T-helper 1 cell treated with Interleukin-12 subunit alpha and Interleukin-12 subunit beta and Interleukin-4 antibody, amounts not matched to agents 30 μg/mL and 1 μg/mL, for 36 hours (primary cell): ENCODE measurements around the gene DARS2.

ENCODE experiments used
- H3K27ac Mint-ChIP-seq: one replicate; pipeline ENCODE4 v1.8.0; 2021; ENCODE audit warnings: mild to moderate bottlenecking, mixed read lengths
- H3K27me3 Mint-ChIP-seq: one replicate; pipeline ENCODE4 v1.8.0; 2021; ENCODE audit warnings: low read depth, mixed read lengths
- H3K36me3 Mint-ChIP-seq: one replicate; pipeline ENCODE4 v1.8.0; 2021; ENCODE audit warnings: low read depth, mixed read lengths
- H3K4me1 Mint-ChIP-seq: one replicate; pipeline ENCODE4 v1.8.0; 2021; ENCODE audit warnings: low read depth, mixed read lengths
- H3K4me3 Mint-ChIP-seq: one replicate; pipeline ENCODE4 v1.8.0; 2021; ENCODE audit warnings: mild to moderate bottlenecking, moderate library complexity, mixed read lengths
- H3K9me3 Mint-ChIP-seq: one replicate; pipeline ENCODE4 v1.8.0; 2021; ENCODE audit warnings: mixed read lengths

Gene DARS2

GRCh38 chr1:173887627-173888026, 63.2 kb downstream of the DARS2 start:
- Mint-ChIP-seq H3K27ac (no peak overlapping the region), H3K9me3 (no peaks in the 10 kb centered on the region), H3K36me3 (peaks cover 18% of the 10 kb centered on the region), H3K4me3 (no peak overlapping the region), H3K27me3 (no peaks in the 10 kb centered on the region), H3K4me1 (peaks cover 5% of the 10 kb centered on the region)

GRCh38 chr1:173888749-173889148, 64.3 kb downstream of the DARS2 start:
- no peaks in the 10 kb centered on the region for H3K9me3 Mint-ChIP-seq
- no peak overlapping the region for H3K4me3 Mint-ChIP-seq
- no peaks in the 10 kb centered on the region for H3K27me3 Mint-ChIP-seq
- H3K27ac Mint-ChIP-seq: no peak overlapping the region
- H3K36me3 Mint-ChIP-seq: peaks cover 20% of the 10 kb centered on the region
- H3K4me1 Mint-ChIP-seq: peaks cover 5% of the 10 kb centered on the region

DNA sequence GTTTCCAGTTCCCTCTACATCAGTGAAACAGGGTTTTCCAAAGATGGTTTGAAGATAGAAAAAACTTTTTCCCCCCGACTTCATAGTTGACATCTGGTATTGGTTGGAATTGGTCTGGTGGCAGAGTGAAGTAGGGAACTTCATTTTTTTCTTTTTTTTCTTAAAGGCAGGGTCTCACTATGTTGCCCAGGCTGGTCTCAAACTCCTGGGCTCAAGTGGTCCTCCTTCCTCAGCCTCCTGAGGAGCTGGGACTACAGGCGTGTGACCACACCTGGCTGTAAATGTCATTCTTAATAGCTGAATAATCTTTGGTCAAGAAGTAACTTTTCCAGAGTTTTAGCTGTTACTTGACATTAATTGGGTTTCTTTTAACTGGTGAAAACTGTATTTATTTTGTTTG, 65.4 kb downstream of the DARS2 start:
- H3K4me3 Mint-ChIP-seq: no peak overlapping the region
- peaks cover 21% of the 10 kb centered on the region for H3K36me3 Mint-ChIP-seq
- no peaks in the 10 kb centered on the region for H3K9me3 Mint-ChIP-seq
- H3K27ac Mint-ChIP-seq: no peak overlapping the region
- H3K4me1 Mint-ChIP-seq: peaks cover 5% of the 10 kb centered on the region
- H3K27me3 Mint-ChIP-seq: no peaks in the 10 kb centered on the region

GRCh38 chr1:173893611-173894010, 69.1 kb downstream of the DARS2 start:
- Mint-ChIP-seq H3K9me3 (no peaks in the 10 kb centered on the region), H3K27me3 (no peaks in the 10 kb centered on the region), H3K4me1 (no peaks in the 10 kb centered on the region), H3K4me3 (no peak overlapping the region), H3K27ac (no peak overlapping the region), H3K36me3 (peaks cover 5% of the 10 kb centered on the region)

- Mint-ChIP-seq H3K4me3 (no peak overlapping the region), H3K9me3 (no peaks in the 10 kb centered on the region), H3K4me1 (no peaks in the 10 kb centered on the region), H3K27ac (no peak overlapping the region), H3K36me3 (peaks cover 5% of the 10 kb centered on the region), H3K27me3 (no peaks in the 10 kb centered on the region)
Measured at GRCh38 chr1:173894189-173894588, 69.7 kb downstream of the DARS2 start.

DNA sequence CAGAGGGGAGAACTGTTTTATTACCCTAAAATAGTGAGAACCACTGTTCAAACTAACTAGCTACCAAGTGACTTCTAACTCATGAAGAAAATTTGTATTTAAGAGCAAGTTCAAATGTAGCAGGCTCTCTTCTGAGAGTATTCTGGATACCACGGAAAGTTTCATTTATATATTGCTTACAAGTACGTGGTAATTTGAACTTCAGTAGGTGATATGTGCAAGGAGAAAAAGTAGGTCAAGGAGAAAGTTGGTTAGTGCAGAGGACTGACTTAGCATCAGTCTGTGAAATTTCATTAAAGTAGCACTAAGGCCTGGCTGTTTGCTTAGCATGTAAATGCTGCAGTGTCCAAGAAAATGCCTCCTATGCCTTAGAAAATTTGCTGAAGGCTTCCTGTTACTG, 76.0 kb downstream of the DARS2 start:
- H3K4me3 Mint-ChIP-seq: no peak overlapping the region
- no peak overlapping the region for H3K27ac Mint-ChIP-seq
- H3K36me3 Mint-ChIP-seq: no peaks in the 10 kb centered on the region
- H3K4me1 Mint-ChIP-seq: peaks cover 4% of the 10 kb centered on the region
- no peaks in the 10 kb centered on the region for H3K9me3 Mint-ChIP-seq
- H3K27me3 Mint-ChIP-seq: no peaks in the 10 kb centered on the region

DNA sequence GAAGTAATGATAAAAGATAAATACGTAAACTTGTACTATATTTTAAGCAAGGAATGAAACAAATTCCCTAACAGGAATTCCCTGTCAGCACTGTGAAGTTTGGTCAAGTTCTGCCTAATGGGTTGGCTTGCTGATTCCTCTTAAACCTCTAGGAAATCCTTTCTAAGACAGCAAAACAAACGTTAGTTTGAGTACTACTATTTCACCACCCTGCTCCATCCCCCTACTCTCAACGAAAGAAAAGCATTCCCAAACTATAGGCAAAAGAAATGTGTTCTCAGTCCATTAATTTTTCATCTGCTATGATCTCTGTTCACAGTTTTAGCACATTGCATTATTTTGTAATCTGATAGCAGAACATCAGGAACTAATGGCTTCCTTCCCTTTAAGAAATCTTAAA, 76.5 kb downstream of the DARS2 start:
- H3K4me3 Mint-ChIP-seq: no peak overlapping the region

GRCh38 chr1:173903827-173904531, 79.5 kb downstream of the DARS2 start:
- Mint-ChIP-seq H3K4me1 (peaks cover 4% of the 10 kb centered on the region), H3K4me3 (no peak overlapping the region), H3K9me3 (no peaks in the 10 kb centered on the region), H3K36me3 (no peaks in the 10 kb centered on the region), H3K27ac (no peak overlapping the region), H3K27me3 (no peaks in the 10 kb centered on the region)

More for the DNA sequence above, 76.5 kb downstream of the DARS2 start:
- no peak overlapping the region for H3K27ac Mint-ChIP-seq
- H3K4me1 Mint-ChIP-seq: peaks cover 4% of the 10 kb centered on the region
- H3K36me3 Mint-ChIP-seq: no peaks in the 10 kb centered on the region
- no peaks in the 10 kb centered on the region for H3K27me3 Mint-ChIP-seq
- no peaks in the 10 kb centered on the region for H3K9me3 Mint-ChIP-seq
